Measurements from ENCODE around the gene PRDM11.

- TF ChIP-seq CTCF (conservative IDR thresholded peaks at IDR 0.05) (peak; percentile 79), ZFX (IDR thresholded peaks at IDR 0.05) (no peak)
Measured at GRCh38 chr11:45110562-45110961, 35.9 kb upstream of the PRDM11 start.

Measured in C4-2B (cell line).